ENCODE results near the gene TUBA3D.
"Not testable (repeated sequence)": the region's sequence is repeated elsewhere in the genome, so short reads cannot be mapped to it uniquely, and the experiment has no call there.

TUBA3D gene

DNA sequence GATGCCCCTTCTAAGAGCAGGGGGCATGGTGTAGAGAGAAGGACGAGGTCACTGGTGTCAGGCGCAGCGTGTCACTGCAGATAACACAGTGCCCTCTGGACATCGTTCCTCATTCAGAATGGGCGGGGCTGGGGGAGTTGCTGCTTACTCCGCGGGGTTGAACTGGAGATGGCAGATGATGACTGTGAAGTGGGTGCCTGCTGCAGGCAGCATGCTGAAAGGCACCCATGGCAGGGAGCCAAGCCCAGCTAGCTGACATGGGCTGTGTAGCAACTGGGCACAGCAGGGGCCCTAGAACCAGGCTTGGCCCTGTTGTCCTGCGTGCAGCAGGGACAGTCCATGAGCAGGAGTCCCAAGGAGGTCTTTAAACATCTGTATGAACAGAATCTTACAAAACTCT is 4.3 kb upstream of the TUBA3D start:
- not testable (repeated sequence) for H3K27me3 ChIP-seq (ENCODE audit: control insufficient read depth, insufficient read depth, low read length); H3K4me3 ChIP-seq (ENCODE audit: low read length); H3K9ac ChIP-seq (ENCODE audit: low read length); H3K4me1 ChIP-seq (ENCODE audit: control insufficient read depth, insufficient read depth, low read length); H3K36me3 ChIP-seq (ENCODE audit: control insufficient read depth, insufficient read depth, low read length); H3K9me3 ChIP-seq (ENCODE audit: control insufficient read depth, low read length)

DNA sequence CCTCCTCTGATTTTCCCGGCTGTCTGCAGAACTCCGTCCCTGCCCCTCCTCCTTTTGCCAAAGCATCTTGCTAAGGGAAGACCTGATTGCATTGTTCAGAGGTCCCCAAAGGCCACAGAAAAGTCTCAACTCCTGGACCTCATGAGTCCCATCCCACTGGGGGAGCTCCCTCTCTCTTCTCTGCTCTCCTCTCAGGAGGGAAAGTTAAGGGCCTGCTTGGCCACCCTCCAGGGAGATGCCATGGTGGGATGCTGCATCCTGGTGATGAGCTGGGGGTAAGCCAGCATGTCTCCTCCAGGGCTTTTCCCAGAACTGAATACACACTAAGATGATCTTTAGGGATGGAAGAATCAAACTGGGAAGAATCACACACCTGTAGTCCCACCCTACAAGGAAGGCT is 2.7 kb upstream of the TUBA3D start:
- not testable (repeated sequence) for H3K27me3 ChIP-seq (ENCODE audit: control insufficient read depth, insufficient read depth, low read length); H3K4me3 ChIP-seq (ENCODE audit: low read length); H3K9me3 ChIP-seq (ENCODE audit: control insufficient read depth, low read length); H3K4me1 ChIP-seq (ENCODE audit: control insufficient read depth, insufficient read depth, low read length); H3K36me3 ChIP-seq (ENCODE audit: control insufficient read depth, insufficient read depth, low read length); H3K9ac ChIP-seq (ENCODE audit: low read length)

DNA sequence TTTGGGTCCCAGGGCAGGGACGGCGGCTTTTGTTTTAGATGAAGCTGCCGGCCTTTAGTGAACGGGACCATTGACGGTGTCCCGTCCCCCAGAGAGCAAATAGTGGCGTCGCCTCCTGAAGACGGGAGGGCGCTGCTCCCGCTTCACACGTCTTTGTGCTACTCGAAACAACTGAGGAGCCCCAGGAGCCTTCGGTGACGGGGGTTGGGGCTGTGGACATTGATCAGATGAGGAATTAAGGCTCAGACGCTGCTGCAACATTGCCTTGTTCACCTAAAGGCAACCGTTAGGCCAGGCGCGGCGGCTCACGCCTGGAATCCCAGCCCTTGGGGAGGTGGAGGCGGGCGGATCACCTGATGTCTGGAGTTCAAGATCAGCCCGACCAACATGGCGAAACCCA is 444 bp downstream of the TUBA3D start:
- H3K36me3 ChIP-seq (ENCODE audit: control insufficient read depth, insufficient read depth, low read length); H3K9me3 ChIP-seq (ENCODE audit: control insufficient read depth, low read length); H3K4me3 ChIP-seq (ENCODE audit: low read length); H3K27me3 ChIP-seq (ENCODE audit: control insufficient read depth, insufficient read depth, low read length); H3K4me1 ChIP-seq (ENCODE audit: control insufficient read depth, insufficient read depth, low read length); H3K9ac ChIP-seq (ENCODE audit: low read length): not testable (repeated sequence)

DNA sequence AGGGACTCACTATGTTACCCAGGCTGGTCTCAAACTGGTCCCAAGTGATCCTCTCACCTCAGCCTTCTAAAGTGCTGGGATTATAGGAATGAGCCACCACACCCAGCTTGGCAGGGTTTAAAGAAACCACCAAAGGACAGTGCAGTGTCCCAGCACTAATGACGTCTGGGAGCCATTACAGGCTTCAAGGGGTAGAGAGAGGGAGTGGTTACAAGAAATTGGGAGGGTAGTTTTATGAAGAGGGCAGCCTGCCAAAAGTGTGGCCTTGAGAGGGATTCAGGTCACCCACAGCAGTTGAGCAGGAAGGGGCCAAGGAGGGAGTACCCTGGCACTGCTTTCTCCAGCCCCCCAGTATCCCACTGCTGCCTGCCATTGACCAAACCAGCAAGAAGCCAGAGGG is 1.3 kb downstream of the TUBA3D start:
- not testable (repeated sequence) for H3K27me3 ChIP-seq (ENCODE audit: control insufficient read depth, insufficient read depth, low read length); H3K9me3 ChIP-seq (ENCODE audit: control insufficient read depth, low read length); H3K4me3 ChIP-seq (ENCODE audit: low read length); H3K36me3 ChIP-seq (ENCODE audit: control insufficient read depth, insufficient read depth, low read length); H3K9ac ChIP-seq (ENCODE audit: low read length); H3K4me1 ChIP-seq (ENCODE audit: control insufficient read depth, insufficient read depth, low read length)

DNA sequence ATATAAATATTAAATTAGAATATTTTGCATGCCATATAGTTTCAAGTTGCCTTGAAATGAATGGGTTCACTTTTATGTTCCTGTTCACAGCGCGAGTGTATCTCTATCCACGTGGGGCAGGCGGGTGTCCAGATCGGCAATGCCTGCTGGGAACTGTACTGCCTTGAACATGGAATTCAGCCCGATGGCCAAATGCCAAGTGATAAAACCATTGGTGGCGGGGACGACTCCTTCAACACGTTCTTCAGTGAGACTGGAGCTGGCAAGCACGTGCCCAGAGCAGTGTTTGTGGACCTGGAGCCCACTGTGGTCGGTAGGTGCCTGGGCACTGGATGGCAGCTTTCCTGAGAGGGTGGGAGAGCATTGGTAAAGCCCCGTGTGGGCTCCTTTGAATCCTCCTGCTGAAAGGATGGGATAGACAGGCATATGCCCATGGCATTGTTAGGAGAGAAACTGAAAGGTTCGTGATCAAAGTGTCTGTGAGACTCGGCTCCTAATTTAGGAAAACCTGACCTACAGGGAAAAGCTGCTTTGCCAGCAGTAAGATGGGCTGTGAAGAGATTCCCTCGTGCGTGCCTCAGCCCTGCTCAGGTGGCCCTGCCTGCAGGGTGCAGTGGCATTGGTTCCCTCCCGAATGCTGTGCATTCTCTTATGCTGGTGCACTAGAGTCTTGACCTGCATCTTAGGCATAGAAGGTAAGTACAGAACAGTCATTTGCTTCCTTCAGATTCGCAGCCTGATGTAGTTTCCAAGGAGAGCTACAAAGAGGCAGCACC is 2.3 kb downstream of the TUBA3D start:
- H3K9me3 ChIP-seq (ENCODE audit: control insufficient read depth, low read length); H3K4me3 ChIP-seq (ENCODE audit: low read length); H3K9ac ChIP-seq (ENCODE audit: low read length); H3K27me3 ChIP-seq (ENCODE audit: control insufficient read depth, insufficient read depth, low read length); H3K36me3 ChIP-seq (ENCODE audit: control insufficient read depth, insufficient read depth, low read length); H3K4me1 ChIP-seq (ENCODE audit: control insufficient read depth, insufficient read depth, low read length): not testable (repeated sequence)

DNA sequence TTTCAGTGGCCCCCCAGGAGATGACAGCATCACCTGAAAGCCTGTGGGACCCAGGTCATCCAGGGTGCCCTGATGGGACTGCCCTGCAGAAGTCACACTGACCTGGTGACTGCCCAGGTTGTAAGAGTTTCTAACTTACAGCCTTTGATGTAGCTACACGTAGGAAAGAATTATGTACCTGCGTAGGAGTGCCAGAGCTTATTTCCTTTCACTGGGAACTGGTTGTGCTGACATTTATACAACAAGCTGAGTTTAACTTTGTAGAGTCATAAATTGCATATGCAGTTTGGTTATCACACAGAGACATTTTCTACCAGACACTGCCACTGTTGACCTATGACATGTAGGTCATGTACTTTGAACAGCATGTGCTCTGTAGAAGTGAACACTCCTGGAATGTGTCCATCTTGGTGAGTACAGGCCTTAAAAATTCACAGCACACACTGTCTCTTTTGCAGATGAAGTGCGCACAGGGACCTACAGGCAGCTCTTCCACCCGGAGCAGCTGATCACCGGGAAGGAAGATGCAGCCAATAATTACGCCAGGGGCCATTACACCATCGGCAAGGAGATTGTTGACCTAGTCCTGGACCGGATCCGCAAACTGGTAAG is 3.0 kb downstream of the TUBA3D start:
- not testable (repeated sequence) for H3K27me3 ChIP-seq (ENCODE audit: control insufficient read depth, insufficient read depth, low read length); H3K36me3 ChIP-seq (ENCODE audit: control insufficient read depth, insufficient read depth, low read length); H3K4me1 ChIP-seq (ENCODE audit: control insufficient read depth, insufficient read depth, low read length); H3K9me3 ChIP-seq (ENCODE audit: control insufficient read depth, low read length); H3K9ac ChIP-seq (ENCODE audit: low read length); H3K4me3 ChIP-seq (ENCODE audit: low read length)

DNA sequence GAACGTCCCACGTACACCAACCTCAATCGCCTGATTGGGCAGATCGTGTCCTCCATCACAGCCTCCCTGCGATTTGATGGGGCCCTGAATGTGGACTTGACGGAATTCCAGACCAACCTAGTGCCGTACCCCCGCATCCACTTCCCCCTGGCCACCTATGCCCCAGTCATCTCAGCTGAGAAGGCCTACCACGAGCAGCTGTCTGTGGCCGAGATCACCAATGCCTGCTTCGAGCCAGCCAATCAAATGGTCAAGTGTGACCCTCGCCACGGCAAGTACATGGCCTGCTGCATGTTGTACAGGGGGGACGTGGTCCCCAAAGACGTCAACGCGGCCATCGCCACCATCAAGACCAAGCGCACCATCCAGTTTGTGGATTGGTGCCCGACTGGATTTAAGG is 4.4 kb downstream of the TUBA3D start:
- H3K36me3 ChIP-seq (ENCODE audit: control insufficient read depth, insufficient read depth, low read length); H3K9ac ChIP-seq (ENCODE audit: low read length); H3K4me1 ChIP-seq (ENCODE audit: control insufficient read depth, insufficient read depth, low read length); H3K4me3 ChIP-seq (ENCODE audit: low read length); H3K9me3 ChIP-seq (ENCODE audit: control insufficient read depth, low read length); H3K27me3 ChIP-seq (ENCODE audit: control insufficient read depth, insufficient read depth, low read length): not testable (repeated sequence)

DNA sequence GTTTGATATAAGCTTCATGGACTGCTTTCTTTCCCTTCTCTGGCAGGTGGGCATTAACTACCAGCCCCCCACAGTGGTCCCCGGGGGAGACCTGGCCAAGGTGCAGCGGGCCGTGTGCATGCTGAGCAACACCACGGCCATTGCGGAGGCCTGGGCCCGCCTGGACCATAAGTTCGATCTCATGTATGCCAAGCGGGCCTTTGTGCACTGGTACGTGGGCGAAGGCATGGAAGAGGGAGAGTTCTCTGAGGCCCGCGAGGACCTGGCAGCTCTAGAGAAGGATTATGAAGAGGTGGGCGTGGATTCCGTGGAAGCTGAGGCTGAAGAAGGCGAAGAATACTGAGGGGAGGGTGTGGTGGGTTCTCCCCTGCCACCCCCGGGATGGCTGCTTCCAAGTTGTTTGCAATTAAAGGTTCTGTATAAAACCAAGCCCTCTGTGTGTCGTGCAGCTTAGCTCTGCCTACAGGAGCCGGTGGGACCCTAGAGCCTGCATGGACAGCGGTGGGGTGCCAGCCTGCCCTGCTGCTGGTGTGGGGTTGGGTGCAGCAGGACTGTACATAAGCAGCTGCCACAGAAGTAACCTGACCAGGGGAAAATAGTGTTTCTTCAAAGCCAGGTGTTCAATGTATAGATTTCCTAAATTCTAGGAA is 6.7 kb downstream of the TUBA3D start:
- H3K4me3 ChIP-seq (ENCODE audit: low read length); H3K27me3 ChIP-seq (ENCODE audit: control insufficient read depth, insufficient read depth, low read length); H3K9ac ChIP-seq (ENCODE audit: low read length): not testable (repeated sequence)

DNA sequence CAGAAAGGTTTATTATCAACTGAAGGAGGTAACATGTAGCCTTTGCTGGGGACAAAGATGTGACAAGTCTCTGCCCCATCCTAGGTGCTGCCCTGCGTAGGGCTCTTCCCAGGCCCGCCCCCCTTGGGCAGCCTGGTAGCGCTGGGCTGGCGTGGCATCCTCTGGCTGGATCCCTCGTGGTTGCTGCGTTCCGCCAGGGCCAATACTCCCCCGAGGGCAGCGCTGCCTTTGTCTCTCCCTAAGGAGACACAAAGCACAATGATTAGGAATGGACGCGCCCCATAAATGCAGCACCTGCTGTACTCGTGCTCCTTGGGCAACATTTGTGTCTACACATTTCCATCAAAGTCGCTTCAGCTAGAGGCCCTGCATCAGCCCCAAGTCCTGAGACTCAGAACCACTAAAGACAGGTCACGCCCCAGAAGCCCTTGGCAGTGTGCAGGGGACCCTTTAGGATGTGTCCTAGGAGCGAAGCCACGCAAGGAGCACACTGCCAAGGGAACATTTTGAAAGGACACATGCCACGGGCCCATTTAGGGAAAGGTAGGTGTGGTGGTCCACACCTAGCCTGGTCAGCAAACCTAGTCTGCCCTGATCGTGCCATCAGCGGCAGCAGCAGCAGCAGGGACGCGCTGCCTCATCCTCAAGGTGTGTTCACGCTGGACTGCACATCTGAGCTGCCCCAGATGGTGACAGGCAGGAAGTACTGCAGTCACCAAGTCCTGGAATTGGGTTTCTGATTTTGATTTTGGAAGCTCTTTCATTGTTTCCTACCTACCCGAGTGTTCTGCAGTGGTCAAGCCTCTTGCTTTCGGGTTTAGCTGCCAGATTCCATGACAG is 8.3 kb downstream of the TUBA3D start:
- H3K27me3 ChIP-seq (ENCODE audit: control insufficient read depth, insufficient read depth, low read length); H3K9me3 ChIP-seq (ENCODE audit: control insufficient read depth, low read length); H3K4me3 ChIP-seq (ENCODE audit: low read length); H3K36me3 ChIP-seq (ENCODE audit: control insufficient read depth, insufficient read depth, low read length); H3K9ac ChIP-seq (ENCODE audit: low read length); H3K4me1 ChIP-seq (ENCODE audit: control insufficient read depth, insufficient read depth, low read length): not testable (repeated sequence)

More for the DNA sequence above, 6.7 kb downstream of the TUBA3D start:
- H3K4me1 ChIP-seq (ENCODE audit: control insufficient read depth, insufficient read depth, low read length); H3K36me3 ChIP-seq (ENCODE audit: control insufficient read depth, insufficient read depth, low read length); H3K9me3 ChIP-seq (ENCODE audit: control insufficient read depth, low read length): not testable (repeated sequence)

DNA sequence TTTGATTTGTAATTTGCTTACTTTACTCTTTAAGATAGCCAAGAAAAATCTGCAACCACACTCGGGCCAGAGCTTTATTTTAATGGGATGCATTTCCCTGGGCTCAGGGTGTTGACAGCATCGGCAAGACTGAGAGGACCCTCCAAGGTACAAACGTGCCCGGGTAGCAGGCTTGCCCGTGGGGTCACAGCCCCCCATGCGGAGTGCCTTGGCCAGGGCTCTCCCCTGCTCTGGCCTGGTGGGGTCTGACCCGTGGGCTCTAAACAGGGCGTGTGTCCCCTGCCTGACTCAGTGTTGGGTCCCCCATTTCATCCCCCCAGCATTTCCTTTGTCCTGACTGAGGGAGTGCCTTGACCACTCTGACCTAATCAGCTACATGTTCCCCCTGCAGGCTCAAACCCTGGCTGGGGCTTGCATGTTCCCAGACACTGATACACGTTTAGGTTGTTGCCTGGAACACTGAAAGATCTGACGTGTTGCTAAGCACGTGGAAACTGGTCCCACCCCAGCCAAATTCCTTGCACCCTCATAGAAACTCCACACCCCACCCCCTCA is 9.1 kb downstream of the TUBA3D start:
- H3K4me1 ChIP-seq (ENCODE audit: control insufficient read depth, insufficient read depth, low read length); H3K9ac ChIP-seq (ENCODE audit: low read length); H3K27me3 ChIP-seq (ENCODE audit: control insufficient read depth, insufficient read depth, low read length); H3K9me3 ChIP-seq (ENCODE audit: control insufficient read depth, low read length); H3K4me3 ChIP-seq (ENCODE audit: low read length); H3K36me3 ChIP-seq (ENCODE audit: control insufficient read depth, insufficient read depth, low read length): not testable (repeated sequence)

DNA sequence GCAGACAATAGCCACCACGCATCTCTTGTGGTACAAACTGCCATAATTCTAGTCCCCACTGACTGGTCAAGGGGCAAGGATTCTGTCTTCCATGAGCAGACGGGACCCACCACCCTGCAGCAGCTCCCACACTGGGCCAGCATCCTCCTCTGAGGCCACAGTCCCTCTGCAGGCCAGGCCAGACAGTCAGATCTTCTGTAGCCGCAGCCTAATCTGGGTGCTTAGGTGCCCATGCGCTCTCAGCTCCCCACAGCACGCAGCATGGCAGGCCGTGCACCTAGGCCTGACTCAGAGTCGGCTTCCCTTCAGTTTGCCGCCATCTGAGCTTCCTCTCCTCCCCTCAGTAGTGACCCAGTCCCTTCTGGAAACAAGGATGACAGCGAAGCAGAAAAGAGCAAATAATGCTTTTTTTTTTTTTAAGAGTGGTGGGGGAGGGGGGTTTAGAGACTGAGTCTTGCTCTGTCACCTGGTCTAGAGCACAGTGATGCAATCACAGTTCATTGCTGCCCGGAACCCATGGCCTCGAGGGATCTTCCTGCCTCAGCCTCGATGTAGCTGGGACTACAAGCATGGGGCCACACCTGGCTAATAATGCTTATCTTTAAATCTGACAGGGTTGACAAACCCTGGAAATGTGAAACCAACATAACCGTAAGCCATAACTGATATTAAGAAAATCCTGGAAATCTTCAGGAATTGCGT is 10.4 kb downstream of the TUBA3D start:
- H3K9ac ChIP-seq (ENCODE audit: low read length); H3K27me3 ChIP-seq (ENCODE audit: control insufficient read depth, insufficient read depth, low read length); H3K36me3 ChIP-seq (ENCODE audit: control insufficient read depth, insufficient read depth, low read length); H3K9me3 ChIP-seq (ENCODE audit: control insufficient read depth, low read length); H3K4me3 ChIP-seq (ENCODE audit: low read length); H3K4me1 ChIP-seq (ENCODE audit: control insufficient read depth, insufficient read depth, low read length): not testable (repeated sequence)
